ENCODE data around the gene CDK14. TPM values are rescaled to one million over a fixed set of nuclear protein-coding genes. Genes with fewer than 3 reads are reported as not detected.
"Not testable (repeated sequence)": the region's sequence is repeated elsewhere in the genome, so short reads cannot be mapped to it uniquely, and the experiment has no call there.

CDK14 gene
- total RNA-seq, 3 donors from 2014 or later: 0.71 to 1.1 (median 0.95) TPM

GRCh38 chr7:90896458-90896857 lies 300.3 kb downstream of the CDK14 start:
- Mint-ChIP-seq H3K4me3 (no peak overlapping the region), H3K36me3 (ENCODE audit: insufficient read depth) (no peaks in the 10 kb centered on the region), H3K27me3 (ENCODE audit: low read depth) (no peaks in the 10 kb centered on the region), H3K9me3 (peaks cover 3% of the 10 kb centered on the region), H3K4me1 (ENCODE audit: low read depth) (no peaks in the 10 kb centered on the region)
- DNase-seq (no peak), ATAC-seq (no peak)

- ATAC-seq: no peak
- H3K4me1 Mint-ChIP-seq (ENCODE audit: low read depth): no peaks in the 10 kb centered on the region
- no peak for DNase-seq
- H3K27me3 Mint-ChIP-seq (ENCODE audit: low read depth): no peaks in the 10 kb centered on the region
- H3K36me3 Mint-ChIP-seq (ENCODE audit: insufficient read depth): no peaks in the 10 kb centered on the region
- H3K9me3 Mint-ChIP-seq: peaks cover 6% of the 10 kb centered on the region
- H3K4me3 Mint-ChIP-seq: no peak overlapping the region
Measured at GRCh38 chr7:90897961-90898469, 301.9 kb downstream of the CDK14 start.

- ATAC-seq (no peak), DNase-seq (no peak)
- no peaks in the 10 kb centered on the region for H3K36me3 Mint-ChIP-seq (ENCODE audit: insufficient read depth)
- no peaks in the 10 kb centered on the region for H3K27me3 Mint-ChIP-seq (ENCODE audit: low read depth)
- H3K4me3 Mint-ChIP-seq: no peak overlapping the region
- peaks cover 6% of the 10 kb centered on the region for H3K9me3 Mint-ChIP-seq
- H3K4me1 Mint-ChIP-seq (ENCODE audit: low read depth): no peaks in the 10 kb centered on the region
Measured at GRCh38 chr7:90900628-90901356, 304.7 kb downstream of the CDK14 start.

- Mint-ChIP-seq H3K4me3 (no peak overlapping the region), H3K9me3 (peaks cover 3% of the 10 kb centered on the region), H3K36me3 (ENCODE audit: insufficient read depth) (no peaks in the 10 kb centered on the region), H3K4me1 (ENCODE audit: low read depth) (no peaks in the 10 kb centered on the region), H3K27me3 (ENCODE audit: low read depth) (no peaks in the 10 kb centered on the region)
- DNase-seq (no peak), ATAC-seq (no peak)
Measured at GRCh38 chr7:90903841-90904240, 307.7 kb downstream of the CDK14 start.

- no peak overlapping the region for H3K4me3 Mint-ChIP-seq
- no peaks in the 10 kb centered on the region for H3K9me3 Mint-ChIP-seq
- H3K27me3 Mint-ChIP-seq (ENCODE audit: low read depth): no peaks in the 10 kb centered on the region
- no peaks in the 10 kb centered on the region for H3K4me1 Mint-ChIP-seq (ENCODE audit: low read depth)
- no peak for ATAC-seq
- no peaks in the 10 kb centered on the region for H3K36me3 Mint-ChIP-seq (ENCODE audit: insufficient read depth)
- DNase-seq: no peak
Measured at GRCh38 chr7:90910136-90910535, 314.0 kb downstream of the CDK14 start.

- Mint-ChIP-seq H3K27me3 (ENCODE audit: low read depth) (no peaks in the 10 kb centered on the region), H3K4me3 (no peak overlapping the region), H3K36me3 (ENCODE audit: insufficient read depth) (no peaks in the 10 kb centered on the region), H3K9me3 (no peaks in the 10 kb centered on the region), H3K4me1 (ENCODE audit: low read depth) (no peaks in the 10 kb centered on the region)
- DNase-seq (no peak), ATAC-seq (no peak)
Measured at GRCh38 chr7:90916319-90916718, 320.2 kb downstream of the CDK14 start.

- no peaks in the 10 kb centered on the region for H3K36me3 Mint-ChIP-seq (ENCODE audit: insufficient read depth)
- H3K4me3 Mint-ChIP-seq: no peak overlapping the region
- H3K27me3 Mint-ChIP-seq (ENCODE audit: low read depth): no peaks in the 10 kb centered on the region
- no peaks in the 10 kb centered on the region for H3K9me3 Mint-ChIP-seq
- ATAC-seq (no peak), DNase-seq (no peak)
- H3K4me1 Mint-ChIP-seq (ENCODE audit: low read depth): no peaks in the 10 kb centered on the region
Measured at GRCh38 chr7:90917539-90917938, 321.4 kb downstream of the CDK14 start.

- no peak overlapping the region for H3K4me3 Mint-ChIP-seq
- no peaks in the 10 kb centered on the region for H3K36me3 Mint-ChIP-seq (ENCODE audit: insufficient read depth)
Measured at GRCh38 chr7:90918303-90918702, 322.2 kb downstream of the CDK14 start.

GRCh38 chr7:90919816-90920215 lies 323.7 kb downstream of the CDK14 start:
- no peak for DNase-seq
- no peaks in the 10 kb centered on the region for H3K9me3 Mint-ChIP-seq
- ATAC-seq: no peak
- H3K4me3 Mint-ChIP-seq: no peak overlapping the region
- no peaks in the 10 kb centered on the region for H3K36me3 Mint-ChIP-seq (ENCODE audit: insufficient read depth)
- H3K27me3 Mint-ChIP-seq (ENCODE audit: low read depth): no peaks in the 10 kb centered on the region
- no peaks in the 10 kb centered on the region for H3K4me1 Mint-ChIP-seq (ENCODE audit: low read depth)

More at GRCh38 chr7:90918303-90918702, 322.2 kb downstream of the CDK14 start:
- H3K9me3 Mint-ChIP-seq: no peaks in the 10 kb centered on the region
- DNase-seq (no peak), ATAC-seq (no peak)
- H3K4me1 Mint-ChIP-seq (ENCODE audit: low read depth): no peaks in the 10 kb centered on the region
- no peaks in the 10 kb centered on the region for H3K27me3 Mint-ChIP-seq (ENCODE audit: low read depth)

GRCh38 chr7:90920336-90920735 lies 324.2 kb downstream of the CDK14 start:
- no peak overlapping the region for H3K4me3 Mint-ChIP-seq
- no peak for DNase-seq
- no peaks in the 10 kb centered on the region for H3K27me3 Mint-ChIP-seq (ENCODE audit: low read depth)
- ATAC-seq: no peak
- no peaks in the 10 kb centered on the region for H3K9me3 Mint-ChIP-seq
- H3K4me1 Mint-ChIP-seq (ENCODE audit: low read depth): no peaks in the 10 kb centered on the region
- no peaks in the 10 kb centered on the region for H3K36me3 Mint-ChIP-seq (ENCODE audit: insufficient read depth)

GRCh38 chr7:90923541-90923997 lies 327.4 kb downstream of the CDK14 start:
- Mint-ChIP-seq H3K4me1 (ENCODE audit: low read depth) (no peaks in the 10 kb centered on the region), H3K9me3 (no peaks in the 10 kb centered on the region), H3K27me3 (ENCODE audit: low read depth) (no peaks in the 10 kb centered on the region), H3K4me3 (no peak overlapping the region), H3K36me3 (ENCODE audit: insufficient read depth) (no peaks in the 10 kb centered on the region)
- DNase-seq (no peak), ATAC-seq (no peak)

- DNase-seq, H3K4me3 Mint-ChIP-seq, ATAC-seq: not testable (repeated sequence)
Measured at GRCh38 chr7:90928700-90929424, 332.7 kb downstream of the CDK14 start.

GRCh38 chr7:90931986-90932916 lies 336.1 kb downstream of the CDK14 start:
- H3K27me3 Mint-ChIP-seq (ENCODE audit: low read depth): no peaks in the 10 kb centered on the region
- no peaks in the 10 kb centered on the region for H3K36me3 Mint-ChIP-seq (ENCODE audit: insufficient read depth)
- no peak overlapping the region for H3K4me3 Mint-ChIP-seq
- no peaks in the 10 kb centered on the region for H3K9me3 Mint-ChIP-seq
- DNase-seq (no peak), ATAC-seq (no peak)
- no peaks in the 10 kb centered on the region for H3K4me1 Mint-ChIP-seq (ENCODE audit: low read depth)

More at GRCh38 chr7:90928700-90929424, 332.7 kb downstream of the CDK14 start:
- H3K36me3 Mint-ChIP-seq (ENCODE audit: insufficient read depth); H3K27me3 Mint-ChIP-seq (ENCODE audit: low read depth); H3K4me1 Mint-ChIP-seq (ENCODE audit: low read depth); H3K9me3 Mint-ChIP-seq: not testable (repeated sequence)

- Mint-ChIP-seq H3K9me3 (no peaks in the 10 kb centered on the region), H3K4me3 (no peak overlapping the region), H3K27me3 (ENCODE audit: low read depth) (no peaks in the 10 kb centered on the region), H3K36me3 (ENCODE audit: insufficient read depth) (no peaks in the 10 kb centered on the region), H3K4me1 (ENCODE audit: low read depth) (no peaks in the 10 kb centered on the region)
- no peak for DNase-seq
- no peak for ATAC-seq
Measured at GRCh38 chr7:90933041-90933440, 336.9 kb downstream of the CDK14 start.

Data from activated T-cell treated with anti-CD3 and anti-CD28 coated beads, Interleukin-2, amount 50 U/mL, for 4 hours (primary cell).